Urinary bladder (tissue), 4 donors: Measurements from ENCODE around the gene JARID2. TPM values are rescaled to one million over a fixed set of nuclear protein-coding genes. Genes with fewer than 3 reads are reported as not detected.

Experiments used
- DNase-seq: peaks from one replicate; pipeline ENCODE4 v3.0.0-alpha.2; 2015; ENCODE audit errors: extremely low spot score
- H3K27ac ChIP-seq: one replicate; pipeline ENCODE4 v1.5.1; 2013; ENCODE audit warnings: low read depth, mild to moderate bottlenecking, moderate library complexity
- H3K36me3 ChIP-seq: one replicate; pipeline ENCODE4 v1.6.1; 2013; ENCODE audit warnings: mild to moderate bottlenecking, moderate library complexity; ENCODE audit not compliant: insufficient read depth
- H3K4me1 ChIP-seq: one replicate; pipeline ENCODE4 v1.6.1; 2013; ENCODE audit warnings: mild to moderate bottlenecking, moderate library complexity; ENCODE audit not compliant: insufficient read depth
- H3K4me3 ChIP-seq: one replicate; pipeline ENCODE4 v1.5.1; 2013; ENCODE audit warnings: low read depth, low read length
- WGBS: extraction: QIAGEN DNeasy Blood & Tissue Kit; methylation state at CpG from one replicate; pipeline ENCODE4 v1.1.7; 2013; 5-methylcytosine and 5-hydroxymethylcytosine counted together
- polyA plus RNA-seq: library from polyadenylated mRNA; stranded (reverse); fragments of 200-250 nt; gene quantifications from one replicate; pipeline ENCODE4 v1.2.3, GENCODE V29; 2013
- total RNA-seq: library from RNA; depleted of rRNA; stranded (reverse); fragments of >200 nt; gene quantifications from one replicate; pipeline ENCODE4 v1.2.3, GENCODE V29; 2014
- donor health status: healthy with polysubstance abuse.
- donor health status: healthy.

JARID2 gene
- total RNA-seq (11.9 TPM), polyA plus RNA-seq (5.5 TPM)

DNA sequence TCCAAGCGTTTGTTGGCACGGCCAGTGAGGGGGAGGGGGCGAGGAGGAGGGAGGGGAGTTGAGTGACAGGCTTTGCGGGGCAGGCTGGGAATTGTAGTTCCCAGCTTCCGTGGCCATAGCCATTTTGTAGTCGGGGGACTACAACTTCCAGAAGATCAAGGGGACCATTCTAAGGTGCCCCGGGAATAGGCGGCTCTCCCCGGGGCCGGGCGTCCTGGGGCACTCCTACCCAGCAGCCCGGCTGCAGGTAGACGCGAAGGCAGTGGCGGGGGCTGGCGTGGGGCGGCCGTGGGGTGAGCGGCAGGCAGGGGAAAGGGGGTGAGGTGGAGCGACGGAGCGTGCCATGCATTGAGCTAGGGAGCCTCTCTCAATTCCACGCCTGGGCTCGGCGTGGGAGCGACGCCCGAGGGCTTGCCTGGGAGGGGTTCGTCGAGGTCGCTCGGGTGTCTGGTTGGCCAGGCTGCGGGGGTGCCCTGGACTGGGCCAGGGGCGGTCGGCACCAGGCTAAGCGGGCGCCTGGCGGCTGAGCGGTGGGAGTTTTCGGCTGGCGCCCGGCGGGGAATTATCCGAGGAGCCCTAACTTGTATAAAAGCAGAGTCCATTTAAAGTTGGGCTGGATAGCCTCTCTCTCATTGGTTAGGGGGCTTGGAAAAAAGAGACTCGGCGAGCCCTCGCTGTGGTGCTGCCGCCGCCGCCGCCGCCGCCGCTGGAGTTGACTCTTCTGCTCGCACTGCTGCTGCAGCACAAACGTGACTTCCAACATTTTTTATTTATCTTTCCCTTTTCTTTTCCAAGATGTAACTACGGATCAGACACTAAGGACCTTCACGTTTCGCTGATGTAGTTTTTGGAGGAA lies at the start of gene JARID2:
TSS of gene JARID2 (plus strand) at position 709 of the 856 bp plus-strand sequence. CDS start 471 bp downstream, outside the sequence.
- no peaks in the 10 kb centered on the region for H3K36me3 ChIP-seq
- H3K27ac ChIP-seq: peak within 1 kb of the TSS; percentile 95
- under 1% methylated on average over 59 of the region's 59 CpGs for WGBS
- H3K4me1 ChIP-seq: no peaks in the 10 kb centered on the region
- peak; percentile 95 for DNase-seq
- peak within 1 kb of the TSS; percentile 94 for H3K4me3 ChIP-seq

DNA sequence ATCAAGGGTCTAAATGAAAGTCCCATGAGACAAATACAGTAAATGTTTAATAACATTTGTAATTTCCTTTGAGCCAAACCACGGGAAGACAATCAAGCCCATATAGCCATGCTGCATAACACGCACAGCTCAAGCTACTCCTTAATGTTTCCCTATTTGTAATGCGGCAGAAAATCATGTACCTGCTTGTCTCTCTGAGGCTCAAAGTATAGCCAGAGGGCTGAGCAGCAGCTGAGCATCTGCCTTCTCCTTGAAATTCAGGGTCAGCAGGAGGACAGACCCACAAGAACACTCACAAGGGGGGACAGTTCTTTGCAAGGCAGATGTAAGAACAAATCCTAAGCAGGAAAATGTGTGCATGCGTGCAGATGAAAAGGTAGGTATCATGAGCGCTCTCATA lies 45.8 kb upstream of the JARID2 start:
- no peak overlapping the region for H3K4me3 ChIP-seq
- no peaks in the 10 kb centered on the region for H3K36me3 ChIP-seq
- H3K27ac ChIP-seq: no peak overlapping the region
- WGBS: 80% methylated on average over 5 of the region's 5 CpGs
- no peaks in the 10 kb centered on the region for H3K4me1 ChIP-seq
- DNase-seq: peak; percentile 29

DNA sequence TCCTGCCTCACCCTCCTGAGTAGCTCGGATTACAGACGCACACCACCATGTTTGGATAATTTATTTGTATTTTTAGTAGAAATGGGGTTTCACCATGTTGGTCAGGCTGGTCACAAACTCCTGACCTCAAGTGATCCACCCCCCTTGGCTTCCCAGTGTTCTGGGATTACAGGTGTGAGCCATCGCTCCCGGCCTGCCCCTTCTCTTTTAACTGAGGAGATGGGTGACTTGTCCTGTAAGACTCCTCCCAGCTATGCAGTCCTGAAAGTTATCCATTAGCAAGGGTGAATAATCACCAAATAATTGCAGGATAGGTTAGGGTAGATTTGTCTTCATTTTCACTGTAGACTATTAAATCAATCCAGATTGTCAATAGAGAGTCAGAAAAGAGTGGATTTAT lies 40.5 kb upstream of the JARID2 start:
- Histone ChIP-seq H3K4me1 (no peaks in the 10 kb centered on the region), H3K4me3 (no peak overlapping the region), H3K27ac (no peak overlapping the region), H3K36me3 (no peaks in the 10 kb centered on the region)
- 99% methylated on average over 4 of the region's 4 CpGs for WGBS
- no peak for DNase-seq

DNA sequence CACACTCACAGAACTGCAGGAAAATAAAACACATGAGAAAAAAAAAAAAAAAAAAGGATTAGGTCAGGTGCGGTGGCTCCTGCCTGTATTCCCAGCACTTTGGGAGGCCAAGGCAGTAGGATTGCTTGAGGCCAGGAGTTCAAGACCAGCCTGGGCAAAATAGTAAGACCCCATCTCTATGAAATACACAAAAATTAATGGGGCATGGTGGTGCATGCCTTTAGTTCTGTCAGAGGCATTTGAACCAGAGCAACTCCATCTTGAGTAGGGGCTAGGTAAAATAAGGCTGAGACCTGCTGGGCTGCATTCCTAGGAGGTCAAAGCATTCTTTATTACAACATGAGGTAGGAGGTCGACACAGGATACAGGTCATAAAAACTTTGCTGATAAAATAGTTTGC lies 39.0 kb upstream of the JARID2 start:
- no peak overlapping the region for H3K4me3 ChIP-seq
- WGBS: 73% methylated on average over 2 of the region's 2 CpGs

DNA sequence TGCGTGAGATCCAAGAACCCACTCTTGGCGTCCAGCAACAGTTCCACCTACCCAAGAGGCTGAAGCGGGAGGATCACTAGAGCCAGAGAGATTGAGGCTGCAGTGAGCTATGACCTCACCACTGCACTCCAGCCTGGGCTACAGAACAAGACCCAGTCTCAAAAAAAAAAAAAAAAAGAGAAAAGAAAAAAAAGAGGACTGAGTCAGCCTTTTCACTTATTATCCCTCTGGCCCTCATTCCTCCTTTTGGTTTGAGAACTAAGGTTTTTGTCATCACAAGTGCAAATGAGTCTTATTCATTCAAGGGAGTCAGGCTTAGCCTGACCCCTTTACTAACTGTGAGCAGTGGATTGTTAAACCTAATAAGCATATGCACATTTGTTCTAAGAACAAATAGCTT lies 37.9 kb upstream of the JARID2 start:
- DNase-seq: no peak
- no peaks in the 10 kb centered on the region for H3K4me1 ChIP-seq
- no peak overlapping the region for H3K4me3 ChIP-seq
- H3K36me3 ChIP-seq: no peaks in the 10 kb centered on the region
- no peak overlapping the region for H3K27ac ChIP-seq
- WGBS: 89% methylated on average over 3 of the region's 3 CpGs

More for the DNA sequence above, 39.0 kb upstream of the JARID2 start:
- no peaks in the 10 kb centered on the region for H3K4me1 ChIP-seq
- H3K36me3 ChIP-seq: no peaks in the 10 kb centered on the region
- H3K27ac ChIP-seq: no peak overlapping the region
- DNase-seq: no peak

DNA sequence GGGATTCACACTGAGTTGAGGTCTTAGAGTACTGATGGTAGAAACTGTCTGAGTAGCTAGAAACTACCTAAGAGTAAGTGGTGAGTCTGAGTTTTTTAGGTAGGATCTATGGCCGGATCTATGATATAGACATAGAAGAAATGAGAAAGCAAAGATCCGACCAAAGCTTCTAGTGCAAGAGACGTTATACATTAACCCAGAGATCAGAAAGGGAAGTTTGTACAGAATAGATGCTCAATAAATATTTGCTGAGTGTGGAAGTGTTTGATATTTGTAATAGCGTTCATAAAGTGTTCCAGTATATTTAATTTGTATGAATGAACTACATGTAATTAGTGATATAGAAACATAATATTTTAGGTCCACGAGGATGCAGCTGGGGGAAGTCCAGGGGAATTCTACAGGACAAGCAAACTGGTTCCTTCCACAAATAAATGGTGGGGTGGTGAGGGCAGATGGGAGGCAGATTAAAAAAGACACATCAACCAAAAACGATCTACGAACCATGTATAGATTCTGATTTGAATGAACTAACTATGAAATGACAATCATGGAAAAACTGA lies 31.9 kb upstream of the JARID2 start:
- H3K4me3 ChIP-seq: no peak overlapping the region
- 92% methylated on average over 7 of the region's 7 CpGs for WGBS
- no peaks in the 10 kb centered on the region for H3K4me1 ChIP-seq
- H3K27ac ChIP-seq: no peak overlapping the region
- DNase-seq: no peak
- no peaks in the 10 kb centered on the region for H3K36me3 ChIP-seq

DNA sequence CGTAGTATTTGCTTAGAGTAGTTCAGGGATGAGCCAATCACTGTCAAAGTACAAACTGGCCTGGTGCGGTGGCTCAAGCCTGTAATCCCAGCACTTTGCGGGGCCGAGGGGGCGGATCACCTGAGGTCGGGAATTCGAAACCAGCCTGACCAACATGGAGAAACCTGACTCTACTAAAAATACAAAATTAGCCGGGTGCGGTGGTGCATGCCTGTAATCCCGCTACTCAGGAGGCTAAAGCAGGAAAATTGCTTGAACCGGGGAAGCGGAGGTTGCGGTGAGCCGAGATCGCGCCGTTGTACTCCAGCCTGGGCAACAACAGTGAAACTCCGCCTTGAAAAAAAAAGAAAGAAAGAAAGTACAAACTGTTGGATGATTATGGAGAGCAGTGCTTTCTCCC lies 27.5 kb upstream of the JARID2 start:
- H3K4me3 ChIP-seq: no peak overlapping the region
- no peak for DNase-seq

DNA sequence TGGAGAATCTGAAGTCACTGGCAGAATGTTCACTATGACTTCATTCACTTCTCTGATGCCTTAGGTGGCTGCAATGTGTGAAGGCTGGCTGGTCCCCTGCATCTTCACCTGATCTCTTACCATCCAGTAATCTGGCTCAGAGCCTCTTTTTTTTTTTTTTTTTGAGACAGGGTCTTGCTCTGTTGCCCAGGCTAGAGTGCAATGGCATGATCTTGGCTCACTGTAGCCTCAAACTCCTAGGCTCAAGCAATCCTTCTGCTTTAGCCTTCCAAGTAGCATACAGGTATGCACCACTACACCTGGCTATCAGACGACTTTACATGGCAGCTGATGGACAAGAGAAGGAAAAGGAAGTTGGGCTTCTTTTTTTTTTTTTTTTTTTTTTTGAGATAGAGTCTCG lies 25.8 kb upstream of the JARID2 start:
- Histone ChIP-seq H3K4me3 (no peak overlapping the region), H3K27ac (no peak overlapping the region), H3K36me3 (no peaks in the 10 kb centered on the region), H3K4me1 (no peaks in the 10 kb centered on the region)
- no peak for DNase-seq
- WGBS: 93% methylated on average over 2 of the region's 2 CpGs

More for the DNA sequence above, 27.5 kb upstream of the JARID2 start:
- no peaks in the 10 kb centered on the region for H3K4me1 ChIP-seq
- H3K36me3 ChIP-seq: no peaks in the 10 kb centered on the region
- H3K27ac ChIP-seq: no peak overlapping the region
- 96% methylated on average over 18 of the region's 18 CpGs for WGBS

DNA sequence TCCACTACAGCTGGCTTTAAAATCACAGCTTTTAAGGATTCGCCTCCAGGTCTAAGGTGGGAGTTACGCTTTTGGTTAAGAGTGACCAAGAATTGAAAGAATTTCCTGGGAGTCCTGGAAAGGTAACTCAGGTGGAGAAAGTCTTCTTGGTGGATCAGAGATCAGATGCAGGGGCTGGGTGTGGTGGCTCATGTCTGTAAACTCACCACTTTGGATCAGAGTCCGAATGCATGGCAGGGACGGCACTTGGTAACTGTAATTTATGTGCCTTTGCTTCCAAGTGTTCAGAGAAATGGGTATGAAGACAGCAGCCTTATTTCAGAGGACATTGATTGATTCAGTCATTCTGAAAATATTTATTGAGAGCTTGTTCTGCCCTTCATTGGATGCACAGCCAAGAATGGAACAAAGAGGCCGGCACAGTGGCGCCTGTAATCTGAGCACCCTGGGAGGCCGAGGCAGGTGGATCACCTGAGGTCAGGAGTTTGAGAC lies 18.0 kb upstream of the JARID2 start:
- no peak overlapping the region for H3K27ac ChIP-seq
- no peaks in the 10 kb centered on the region for H3K4me1 ChIP-seq
- no peak for DNase-seq
- WGBS: 96% methylated on average over 7 of the region's 7 CpGs
- H3K36me3 ChIP-seq: no peaks in the 10 kb centered on the region
- no peak overlapping the region for H3K4me3 ChIP-seq

DNA sequence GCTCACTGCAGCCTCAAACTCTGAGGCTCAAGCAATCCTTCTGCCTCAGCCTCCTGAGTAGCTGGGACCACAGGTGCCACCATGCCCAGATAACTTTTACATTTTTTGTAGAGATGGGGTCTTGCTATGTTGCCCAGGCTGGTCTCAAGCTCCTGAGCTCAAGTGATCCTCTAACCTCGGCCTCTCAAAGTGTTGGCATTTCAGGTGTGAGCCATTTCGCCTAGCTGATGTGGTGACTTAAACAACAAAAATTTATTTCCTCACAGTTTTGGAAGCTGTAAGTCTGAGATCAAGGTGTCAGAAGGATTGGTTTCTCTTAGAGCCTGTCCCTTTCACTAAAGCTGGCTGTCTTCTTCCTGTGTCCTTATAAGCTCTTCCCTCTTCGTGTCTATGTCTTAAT lies 15.0 kb upstream of the JARID2 start:
- Histone ChIP-seq H3K4me3 (no peak overlapping the region), H3K27ac (no peak overlapping the region), H3K4me1 (no peaks in the 10 kb centered on the region), H3K36me3 (no peaks in the 10 kb centered on the region)
- DNase-seq: no peak
- WGBS: 77% methylated on average over 3 of the region's 3 CpGs

DNA sequence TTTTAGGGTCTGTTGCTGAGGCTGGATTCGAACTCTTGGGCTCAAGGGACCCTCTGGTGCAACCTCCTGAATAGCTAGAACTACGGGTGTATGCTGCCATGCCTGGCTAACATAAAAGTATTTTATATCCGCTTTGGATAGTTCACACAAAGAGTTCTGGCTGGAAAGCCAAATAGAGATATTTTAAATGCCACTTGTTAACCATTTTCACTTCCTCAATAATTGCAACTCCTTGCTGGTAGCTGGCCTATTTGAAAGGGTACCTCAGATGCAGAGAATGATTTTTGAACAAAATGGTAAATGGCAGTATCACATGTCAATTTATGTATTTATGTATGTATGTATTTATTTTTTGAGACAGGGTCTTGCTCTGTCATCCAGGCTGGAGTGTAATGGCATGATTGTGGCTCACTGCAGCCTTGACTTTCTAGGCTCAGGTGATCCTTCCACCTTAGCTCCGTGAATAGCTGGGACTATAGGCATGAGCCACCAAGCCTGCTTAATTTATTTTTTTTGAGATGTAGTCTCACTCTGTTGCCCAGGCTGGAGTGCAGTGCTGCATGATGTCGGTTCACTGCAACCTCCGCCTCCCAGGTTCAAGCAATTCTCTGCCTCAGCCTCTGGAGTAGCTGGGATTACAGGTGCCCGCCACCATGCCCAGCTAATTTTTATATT lies 12.9 kb upstream of the JARID2 start:
- Histone ChIP-seq H3K4me1 (no peaks in the 10 kb centered on the region), H3K36me3 (no peaks in the 10 kb centered on the region), H3K4me3 (no peak overlapping the region), H3K27ac (no peak overlapping the region)
- 89% methylated on average over 7 of the region's 7 CpGs for WGBS
- DNase-seq: no peak

DNA sequence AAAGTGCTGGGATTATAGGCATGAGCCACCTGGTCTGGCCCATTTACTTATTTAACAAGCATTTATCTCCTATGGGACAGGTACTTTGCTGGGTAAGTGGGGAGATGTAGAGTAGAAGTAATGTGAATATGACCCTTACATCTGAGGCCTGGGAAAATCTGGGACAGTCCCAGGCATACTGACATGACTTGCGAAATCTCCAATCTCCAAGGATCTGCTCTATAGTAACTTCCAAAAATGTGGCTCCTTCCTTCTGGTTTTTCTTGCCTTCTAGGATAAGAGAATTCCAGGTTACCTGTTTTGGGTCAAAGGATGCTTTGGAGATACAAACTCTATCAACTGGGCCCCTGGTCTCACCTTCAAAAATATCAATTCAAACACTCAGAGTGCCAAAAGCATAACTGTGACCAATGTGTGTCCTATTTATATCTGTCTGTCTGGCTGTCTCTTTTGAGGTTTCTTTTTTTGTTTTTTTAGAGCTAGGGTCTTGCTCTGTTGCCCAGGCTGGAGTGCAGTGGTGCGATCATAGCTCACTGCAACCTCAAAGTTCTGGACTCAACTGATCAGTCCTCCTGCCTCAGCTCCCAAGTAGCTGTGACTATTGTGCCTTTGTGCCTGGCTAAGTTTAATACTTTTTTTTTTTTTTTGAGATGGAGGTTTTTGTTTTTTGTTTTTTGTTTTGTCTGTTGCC lies 11.7 kb upstream of the JARID2 start:
- no peak overlapping the region for H3K4me3 ChIP-seq
- H3K27ac ChIP-seq: no peak overlapping the region
- WGBS: 96% methylated on average over 2 of the region's 2 CpGs
- no peaks in the 10 kb centered on the region for H3K36me3 ChIP-seq
- no peaks in the 10 kb centered on the region for H3K4me1 ChIP-seq
- no peak for DNase-seq

DNA sequence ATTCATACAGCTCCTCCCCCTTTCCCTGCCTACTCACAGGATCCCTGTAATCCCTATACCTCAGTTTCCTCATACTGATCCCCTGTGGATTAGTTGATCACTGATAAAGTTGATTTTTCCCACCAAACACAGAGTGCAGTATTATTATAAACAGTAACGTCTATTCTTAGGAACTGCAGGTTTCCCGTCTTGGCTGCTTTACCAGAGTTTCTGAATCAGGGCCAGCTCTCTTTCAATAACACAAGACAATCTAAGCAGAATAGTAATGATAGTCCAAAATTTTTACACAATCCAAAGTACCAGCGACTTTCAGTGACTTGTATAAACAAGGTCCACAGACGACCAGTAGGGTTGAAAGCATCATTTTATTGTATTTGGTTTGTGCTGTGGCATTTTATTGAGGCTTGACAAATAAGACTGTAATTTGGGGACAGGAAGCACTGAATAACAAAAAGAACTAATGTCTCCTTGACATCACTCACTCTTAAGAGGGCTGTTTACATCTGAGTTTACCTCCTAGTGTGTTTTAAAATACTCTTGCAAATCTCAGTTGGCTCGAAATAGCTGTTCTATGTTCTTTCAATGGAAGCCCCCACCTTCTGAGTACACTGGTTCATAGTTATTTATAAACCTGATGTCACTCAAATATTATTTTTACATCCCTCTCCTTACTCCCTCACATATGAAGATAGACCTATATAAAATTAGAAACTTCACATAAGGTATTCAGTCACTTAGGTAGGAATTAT lies 6.1 kb upstream of the JARID2 start:
- 23% methylated on average over 5 of the region's 5 CpGs for WGBS
- Histone ChIP-seq H3K27ac (no peak overlapping the region), H3K4me3 (no peak overlapping the region), H3K36me3 (no peaks in the 10 kb centered on the region), H3K4me1 (no peaks in the 10 kb centered on the region)
- DNase-seq: no peak
